ENCODE results near the gene PTPN14. TPM values are rescaled to one million over a fixed set of nuclear protein-coding genes. Genes with fewer than 3 reads are reported as not detected.

PTPN14 gene
- total and polyA plus RNA-seq, 2 of the 4 experiments (the other 2 are of a cell fraction): 21.5 to 31.7 TPM

- peaks cover 17% of the 10 kb centered on the region for H3K4me1 ChIP-seq (ENCODE audit: control insufficient read depth, insufficient read depth, low read length)
- H3K4me2 ChIP-seq (ENCODE audit: low read depth, low read length): no peak overlapping the region
- H3K9me1 ChIP-seq (ENCODE audit: insufficient read depth, low read length): peaks cover 16% of the 10 kb centered on the region
- H3K36me3 ChIP-seq (ENCODE audit: control insufficient read depth, insufficient read depth, low read length): peaks cover 11% of the 10 kb centered on the region
- no TSS peak for BruUV-seq (replicated peaks)
- peaks cover 14 to 68% of the 10 kb centered on the region in 2 experiments; a peak in 3 of 4 replicates for H3K79me1 ChIP-seq (ENCODE audit: low read depth in 1 of 2, low read length in 2 of 2)
- TF ChIP-seq FOS (IDR thresholded peaks at IDR 0.05; ENCODE audit: low read depth, low read length): no peak
- TF ChIP-seq CEBPB (IDR thresholded peaks at IDR 0.05; ENCODE audit: low read depth, low read length): 0 out of 2 replicates have a peak, but pooled peaks have one; percentile 26
- H2BK120ac ChIP-seq (ENCODE audit: low read depth, low read length): no peak overlapping the region
- WGBS, 2 experiments (ENCODE audit: extremely low coverage in 2 of 2, insufficient read length in 1 of 2): 100% methylated on average over 1 of the region's 5 CpGs; no CpG with 5 or more reads in 1 of the 2 experiments
- no peak overlapping the region for H2AFZ ChIP-seq (replicated peaks; ENCODE audit: low read length, poor library complexity)
- no peak overlapping the region for H3K14ac ChIP-seq (replicated peaks; ENCODE audit: low read depth, low read length)
- no peak overlapping the region for H2BK20ac ChIP-seq (ENCODE audit: low read depth, low read length)
- H3K9me3 ChIP-seq (ENCODE audit: control insufficient read depth, insufficient read depth, low read length): no peaks in the 10 kb centered on the region
- ChIA-PET CTCF (no interaction called here), POLR2A (ENCODE audit: unreplicated experiment) (no interaction called here)
- ATAC-seq (ENCODE audit: low read depth): peak; percentile 49
- H4K8ac ChIP-seq (ENCODE audit: low read depth in 2 of 2, low read length in 2 of 2): no peak overlapping the region
- H3K18ac ChIP-seq (ENCODE audit: low read depth, low read length): no peak overlapping the region
- H3K4ac ChIP-seq (ENCODE audit: low read depth, low read length): no peak overlapping the region
- dilution Hi-C loops (cut with HindIII; ENCODE audit: low sequenced_read_pairs, unreplicated experiment) (no loop called here), intact Hi-C loops (cut with micrococcal nuclease) (no loop called here), in situ Hi-C loops (cut with MboI; ENCODE audit: low sequenced_read_pairs) (no loop called here)
- no peak overlapping the region for H3K23ac ChIP-seq (ENCODE audit: low read depth, low read length)
- no peak overlapping the region for H3K9ac ChIP-seq (ENCODE audit: low read depth, low read length)
- peak; percentile 69 for DNase-seq
- H4K20me1 ChIP-seq (ENCODE audit: insufficient read depth, low read length): peaks cover 70% of the 10 kb centered on the region
- no peak overlapping the region for H3K4me3 ChIP-seq (ENCODE audit: insufficient read depth, low read depth, low read length)
- H3K27me3 ChIP-seq (ENCODE audit: control insufficient read depth, insufficient read depth, low read length): no peaks in the 10 kb centered on the region
- H4K91ac ChIP-seq (ENCODE audit: insufficient read depth, low read depth, low read length): no peak overlapping the region
- H2BK5ac ChIP-seq (ENCODE audit: low read depth, low read length, poor library complexity, severe bottlenecking): no peak overlapping the region
- no peak overlapping the region for H2AK9ac ChIP-seq (replicated peaks; ENCODE audit: low read depth, low read length, poor library complexity)
- no peak overlapping the region for H3K56ac ChIP-seq (ENCODE audit: extremely low read depth, insufficient read depth, low read length)
- no peak overlapping the region for H2BK15ac ChIP-seq (ENCODE audit: low read depth, low read length)
- H2AK5ac ChIP-seq (ENCODE audit: low read depth, low read length): no peak overlapping the region
- H4K5ac ChIP-seq (ENCODE audit: low read depth, low read length): no peak overlapping the region
- no peak overlapping the region for H3K27ac ChIP-seq (ENCODE audit: insufficient read depth, low read length)
Observed at GRCh38 chr1:214537219-214537618, 14.2 kb downstream of the PTPN14 start.

Measured in IMR-90 (cell line).